ENCODE results near the gene DUSP16. TPM values are rescaled to one million over a fixed set of nuclear protein-coding genes. Genes with fewer than 3 reads are reported as not detected.

The DUSP16 gene
- polyA plus RNA-seq, 4 donors: 22.5 to 83.4 (median 30.1) TPM

GRCh38 chr12:12560587-12561370 lies 1.9 kb downstream of the DUSP16 start:
- H3K4me3 ChIP-seq (ENCODE audit: low read depth in 1 of 3, low read length in 3 of 3): peak overlapping the region in 2 of 3 donors; percentile 64 to 93
- DNase-seq: peak; percentile 81 to 84
- peak overlapping the region; percentile 93 to 100 (median 99) for H3K27ac ChIP-seq (ENCODE audit: low read depth in 1 of 3, low read length in 2 of 3)
- WGBS, 3 donors: 5 to 12% (median 6%) methylated on average over 9 of the region's 9 CpGs
- H3K4me1 ChIP-seq (ENCODE audit: control insufficient read depth in 3 of 3, insufficient read depth in 2 of 3, low read depth in 1 of 3, low read length in 2 of 3): peaks cover 2 to 16% (median 3%) of the 10 kb centered on the region in 3 donors
- H3K27me3 ChIP-seq (ENCODE audit: control insufficient read depth in 3 of 3, insufficient read depth in 3 of 3, low read length in 3 of 3): no peaks in the 10 kb centered on the region
- H3K36me3 ChIP-seq (ENCODE audit: control insufficient read depth in 3 of 3, insufficient read depth in 2 of 3, low read depth in 1 of 3, low read length in 3 of 3): peaks cover 0 to 5% (median 0%) of the 10 kb centered on the region in 3 donors
- H3K9me3 ChIP-seq (ENCODE audit: control insufficient read depth in 2 of 2, insufficient read depth in 1 of 2, low read depth in 1 of 2, low read length in 1 of 2): peaks cover 0 to 3% of the 10 kb centered on the region in 2 donors
- FAIRE-seq: no peak

GRCh38 chr12:12559719-12560296 lies 2.9 kb downstream of the DUSP16 start:
- Histone ChIP-seq H3K4me3 (ENCODE audit: low read depth in 1 of 3, low read length in 3 of 3) (peak overlapping the region in 2 of 3 donors; percentile 39 to 51), H3K4me1 (ENCODE audit: control insufficient read depth in 3 of 3, insufficient read depth in 2 of 3, low read depth in 1 of 3, low read length in 2 of 3) (peaks cover 4 to 23% (median 5%) of the 10 kb centered on the region in 3 donors), H3K36me3 (ENCODE audit: control insufficient read depth in 3 of 3, insufficient read depth in 2 of 3, low read depth in 1 of 3, low read length in 3 of 3) (peaks cover 0 to 8% (median 0%) of the 10 kb centered on the region in 3 donors), H3K27me3 (ENCODE audit: control insufficient read depth in 3 of 3, insufficient read depth in 3 of 3, low read length in 3 of 3) (no peaks in the 10 kb centered on the region), H3K27ac (ENCODE audit: low read depth in 1 of 3, low read length in 2 of 3) (peak overlapping the region in 2 of 3 donors; percentile 16 to 93), H3K9me3 (ENCODE audit: control insufficient read depth in 2 of 2, insufficient read depth in 1 of 2, low read depth in 1 of 2, low read length in 1 of 2) (no peaks in the 10 kb centered on the region)
- WGBS, 3 donors: 7 to 28% (median 26%) methylated on average over 3 of the region's 3 CpGs
- FAIRE-seq: no peak
- peak; percentile 17 to 55 for DNase-seq

DNA sequence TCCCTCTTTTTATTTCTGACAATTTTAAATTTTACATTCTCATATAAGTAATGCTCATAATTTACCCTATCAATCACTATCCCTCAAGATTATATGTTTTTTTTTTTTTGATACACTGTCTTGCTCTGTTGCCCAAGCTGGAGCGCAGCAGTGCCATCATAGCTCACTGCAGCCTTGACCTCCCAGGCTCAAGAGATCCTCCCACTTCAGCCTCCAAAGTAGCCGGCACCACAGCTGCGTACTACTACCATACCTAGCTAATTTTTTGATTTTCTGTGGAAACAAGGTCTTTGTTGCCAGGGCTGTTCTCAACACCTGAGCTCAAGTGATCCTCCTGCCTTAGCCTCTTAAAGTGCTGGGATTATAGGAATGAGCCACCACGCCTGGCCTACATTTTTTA lies 4.4 kb downstream of the DUSP16 start:
- 85 to 92% (median 87%) methylated on average over 4 of the region's 4 CpGs for WGBS, 3 donors
- H3K36me3 ChIP-seq (ENCODE audit: control insufficient read depth in 3 of 3, insufficient read depth in 2 of 3, low read depth in 1 of 3, low read length in 3 of 3): peaks cover 0 to 16% (median 2%) of the 10 kb centered on the region in 3 donors
- H3K9me3 ChIP-seq (ENCODE audit: control insufficient read depth in 2 of 2, insufficient read depth in 1 of 2, low read depth in 1 of 2, low read length in 1 of 2): no peaks in the 10 kb centered on the region
- DNase-seq: no peak
- FAIRE-seq: no peak
- peaks cover 2 to 16% (median 5%) of the 10 kb centered on the region in 3 donors for H3K4me1 ChIP-seq (ENCODE audit: control insufficient read depth in 3 of 3, insufficient read depth in 2 of 3, low read depth in 1 of 3, low read length in 2 of 3)
- no peaks in the 10 kb centered on the region for H3K27me3 ChIP-seq (ENCODE audit: control insufficient read depth in 3 of 3, insufficient read depth in 3 of 3, low read length in 3 of 3)
- H3K4me3 ChIP-seq (ENCODE audit: low read depth in 1 of 3, low read length in 3 of 3): peak overlapping the region in 2 of 3 donors; percentile 2 to 24
- H3K27ac ChIP-seq (ENCODE audit: low read depth in 1 of 3, low read length in 2 of 3): peak overlapping the region in 1 of 3 donors; percentile 93

GRCh38 chr12:12557733-12558132 lies 4.9 kb downstream of the DUSP16 start:
- peaks cover 0 to 16% (median 2%) of the 10 kb centered on the region in 3 donors for H3K36me3 ChIP-seq (ENCODE audit: control insufficient read depth in 3 of 3, insufficient read depth in 2 of 3, low read depth in 1 of 3, low read length in 3 of 3)
- no peaks in the 10 kb centered on the region for H3K9me3 ChIP-seq (ENCODE audit: control insufficient read depth in 2 of 2, insufficient read depth in 1 of 2, low read depth in 1 of 2, low read length in 1 of 2)
- no peak for FAIRE-seq
- 92 to 99% (median 97%) methylated on average over 3 of the region's 3 CpGs for WGBS, 3 donors
- H3K4me3 ChIP-seq (ENCODE audit: low read depth in 1 of 3, low read length in 3 of 3): no peak overlapping the region
- peaks cover 2 to 13% (median 5%) of the 10 kb centered on the region in 3 donors for H3K4me1 ChIP-seq (ENCODE audit: control insufficient read depth in 3 of 3, insufficient read depth in 2 of 3, low read depth in 1 of 3, low read length in 2 of 3)
- no peak for DNase-seq
- H3K27ac ChIP-seq (ENCODE audit: low read depth in 1 of 3, low read length in 2 of 3): peak overlapping the region in 1 of 3 donors; percentile 93
- no peaks in the 10 kb centered on the region for H3K27me3 ChIP-seq (ENCODE audit: control insufficient read depth in 3 of 3, insufficient read depth in 3 of 3, low read length in 3 of 3)

DNA sequence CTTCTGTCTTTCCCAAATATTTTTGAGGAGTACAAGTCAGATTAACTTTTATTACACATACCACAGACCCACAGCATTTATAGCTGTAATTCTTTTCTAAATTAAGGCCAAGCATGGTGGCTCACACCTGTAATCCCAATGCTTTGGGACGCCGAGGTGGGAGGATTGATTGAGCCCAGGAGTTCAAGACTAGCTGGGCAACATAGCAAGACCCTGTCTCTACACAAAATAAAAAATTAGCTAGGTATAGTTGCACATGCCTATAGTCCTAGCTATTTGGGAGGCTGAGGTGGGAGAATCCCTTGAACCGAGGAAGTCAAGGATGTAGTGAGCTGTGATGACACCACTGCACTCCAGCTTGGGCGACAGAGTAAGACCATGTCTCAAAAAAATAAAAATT lies 7.0 kb downstream of the DUSP16 start:
- no peak for FAIRE-seq
- peaks cover 2 to 15% (median 5%) of the 10 kb centered on the region in 3 donors for H3K4me1 ChIP-seq (ENCODE audit: control insufficient read depth in 3 of 3, insufficient read depth in 2 of 3, low read depth in 1 of 3, low read length in 2 of 3)
- no peak for DNase-seq
- no peak overlapping the region for H3K4me3 ChIP-seq (ENCODE audit: low read depth in 1 of 3, low read length in 3 of 3)
- H3K27ac ChIP-seq (ENCODE audit: low read depth in 1 of 3, low read length in 2 of 3): no peak overlapping the region
- no peaks in the 10 kb centered on the region for H3K27me3 ChIP-seq (ENCODE audit: control insufficient read depth in 3 of 3, insufficient read depth in 3 of 3, low read length in 3 of 3)
- 94 to 99% (median 95%) methylated on average over 4 of the region's 4 CpGs for WGBS, 3 donors
- H3K9me3 ChIP-seq (ENCODE audit: control insufficient read depth in 2 of 2, insufficient read depth in 1 of 2, low read depth in 1 of 2, low read length in 1 of 2): no peaks in the 10 kb centered on the region
- H3K36me3 ChIP-seq (ENCODE audit: control insufficient read depth in 3 of 3, insufficient read depth in 2 of 3, low read depth in 1 of 3, low read length in 3 of 3): peaks cover 0 to 27% (median 2%) of the 10 kb centered on the region in 3 donors

DNA sequence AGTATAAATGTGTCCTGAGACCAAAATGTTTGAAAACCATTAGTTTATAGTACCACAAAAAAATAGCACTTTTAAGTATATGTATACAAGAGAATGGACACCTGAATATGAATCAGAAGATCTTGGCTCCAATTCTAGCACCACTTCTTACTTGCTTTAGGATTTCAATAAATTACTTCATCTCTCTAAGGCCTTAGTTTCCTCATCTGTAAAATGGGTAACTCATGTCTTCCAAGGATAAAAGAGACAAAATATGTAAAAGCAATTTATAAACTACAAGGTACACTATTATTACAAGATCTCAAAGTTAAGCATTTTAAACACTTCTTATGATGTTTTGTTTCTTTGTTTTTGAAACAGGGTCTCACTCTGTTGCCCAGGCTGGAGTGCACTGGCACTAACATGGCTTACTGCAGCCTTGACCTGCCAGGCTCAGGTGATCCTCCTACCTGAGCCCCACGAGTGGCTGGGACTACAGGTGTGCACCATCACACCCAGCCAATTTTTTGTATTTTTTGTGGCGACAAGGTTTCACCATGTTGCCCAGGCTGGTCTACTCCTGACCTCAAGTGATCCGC lies 9.4 kb downstream of the DUSP16 start:
- H3K4me3 ChIP-seq (ENCODE audit: low read depth in 1 of 3, low read length in 3 of 3): no peak overlapping the region
- peaks cover 2 to 13% (median 5%) of the 10 kb centered on the region in 3 donors for H3K4me1 ChIP-seq (ENCODE audit: control insufficient read depth in 3 of 3, insufficient read depth in 2 of 3, low read depth in 1 of 3, low read length in 2 of 3)
- H3K27ac ChIP-seq (ENCODE audit: low read depth in 1 of 3, low read length in 2 of 3): no peak overlapping the region
- H3K9me3 ChIP-seq (ENCODE audit: control insufficient read depth in 2 of 2, insufficient read depth in 1 of 2, low read depth in 1 of 2, low read length in 1 of 2): no peaks in the 10 kb centered on the region
- no peak for DNase-seq
- no peak for FAIRE-seq
- no peaks in the 10 kb centered on the region for H3K27me3 ChIP-seq (ENCODE audit: control insufficient read depth in 3 of 3, insufficient read depth in 3 of 3, low read length in 3 of 3)
- peaks cover 0 to 33% (median 3%) of the 10 kb centered on the region in 3 donors for H3K36me3 ChIP-seq (ENCODE audit: control insufficient read depth in 3 of 3, insufficient read depth in 2 of 3, low read depth in 1 of 3, low read length in 3 of 3)
- WGBS, 3 donors: 80 to 92% (median 81%) methylated on average over 3 of the region's 3 CpGs

GRCh38 chr12:12551115-12551514 lies 11.5 kb downstream of the DUSP16 start:
- H3K27ac ChIP-seq (ENCODE audit: low read depth in 1 of 3, low read length in 2 of 3): no peak overlapping the region
- 67 to 75% (median 68%) methylated on average over 7 of the region's 7 CpGs for WGBS, 3 donors
- H3K4me1 ChIP-seq (ENCODE audit: control insufficient read depth in 3 of 3, insufficient read depth in 2 of 3, low read depth in 1 of 3, low read length in 2 of 3): peaks cover 2 to 15% (median 5%) of the 10 kb centered on the region in 3 donors
- FAIRE-seq: no peak
- no peaks in the 10 kb centered on the region for H3K9me3 ChIP-seq (ENCODE audit: control insufficient read depth in 2 of 2, insufficient read depth in 1 of 2, low read depth in 1 of 2, low read length in 1 of 2)
- no peak for DNase-seq
- no peak overlapping the region for H3K4me3 ChIP-seq (ENCODE audit: low read depth in 1 of 3, low read length in 3 of 3)
- H3K27me3 ChIP-seq (ENCODE audit: control insufficient read depth in 3 of 3, insufficient read depth in 3 of 3, low read length in 3 of 3): no peaks in the 10 kb centered on the region
- peaks cover 0 to 30% (median 3%) of the 10 kb centered on the region in 3 donors for H3K36me3 ChIP-seq (ENCODE audit: control insufficient read depth in 3 of 3, insufficient read depth in 2 of 3, low read depth in 1 of 3, low read length in 3 of 3)

GRCh38 chr12:12550277-12550676 lies 12.4 kb downstream of the DUSP16 start:
- DNase-seq (no peak), FAIRE-seq (no peak)
- Histone ChIP-seq H3K27me3 (ENCODE audit: control insufficient read depth in 3 of 3, insufficient read depth in 3 of 3, low read length in 3 of 3) (no peaks in the 10 kb centered on the region), H3K27ac (ENCODE audit: low read depth in 1 of 3, low read length in 2 of 3) (no peak overlapping the region), H3K36me3 (ENCODE audit: control insufficient read depth in 3 of 3, insufficient read depth in 2 of 3, low read depth in 1 of 3, low read length in 3 of 3) (peaks cover 0 to 27% (median 3%) of the 10 kb centered on the region in 3 donors), H3K4me1 (ENCODE audit: control insufficient read depth in 3 of 3, insufficient read depth in 2 of 3, low read depth in 1 of 3, low read length in 2 of 3) (peaks cover 2 to 12% (median 5%) of the 10 kb centered on the region in 3 donors), H3K9me3 (ENCODE audit: control insufficient read depth in 2 of 2, insufficient read depth in 1 of 2, low read depth in 1 of 2, low read length in 1 of 2) (no peaks in the 10 kb centered on the region), H3K4me3 (ENCODE audit: low read depth in 1 of 3, low read length in 3 of 3) (no peak overlapping the region)
- WGBS, 3 donors: 79 to 93% (median 90%) methylated on average over 2 of the region's 2 CpGs
